Measurements from ENCODE around the gene PRKG1.

The PRKG1 gene

DNA sequence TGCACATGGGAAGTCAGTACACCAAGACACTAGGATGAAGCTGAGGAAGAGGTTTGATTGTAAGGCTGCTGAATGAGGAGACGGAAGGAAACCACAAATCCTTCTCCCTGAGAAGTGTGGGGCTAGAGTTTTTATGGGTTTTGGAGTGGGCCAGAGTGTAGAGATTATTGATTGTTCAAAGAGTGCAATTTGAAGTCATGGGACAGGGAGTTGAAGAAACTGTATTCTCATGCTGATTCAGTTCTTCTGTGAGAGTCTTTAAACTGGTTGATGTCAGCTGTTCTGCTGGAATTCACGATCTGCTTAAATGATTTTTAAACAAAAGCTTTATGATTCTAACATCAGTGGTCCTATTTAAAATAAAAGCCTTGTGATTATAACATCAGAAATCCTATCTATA is 533.9 kb downstream of the PRKG1 start:
- TF ChIP-seq, protein P1, sequence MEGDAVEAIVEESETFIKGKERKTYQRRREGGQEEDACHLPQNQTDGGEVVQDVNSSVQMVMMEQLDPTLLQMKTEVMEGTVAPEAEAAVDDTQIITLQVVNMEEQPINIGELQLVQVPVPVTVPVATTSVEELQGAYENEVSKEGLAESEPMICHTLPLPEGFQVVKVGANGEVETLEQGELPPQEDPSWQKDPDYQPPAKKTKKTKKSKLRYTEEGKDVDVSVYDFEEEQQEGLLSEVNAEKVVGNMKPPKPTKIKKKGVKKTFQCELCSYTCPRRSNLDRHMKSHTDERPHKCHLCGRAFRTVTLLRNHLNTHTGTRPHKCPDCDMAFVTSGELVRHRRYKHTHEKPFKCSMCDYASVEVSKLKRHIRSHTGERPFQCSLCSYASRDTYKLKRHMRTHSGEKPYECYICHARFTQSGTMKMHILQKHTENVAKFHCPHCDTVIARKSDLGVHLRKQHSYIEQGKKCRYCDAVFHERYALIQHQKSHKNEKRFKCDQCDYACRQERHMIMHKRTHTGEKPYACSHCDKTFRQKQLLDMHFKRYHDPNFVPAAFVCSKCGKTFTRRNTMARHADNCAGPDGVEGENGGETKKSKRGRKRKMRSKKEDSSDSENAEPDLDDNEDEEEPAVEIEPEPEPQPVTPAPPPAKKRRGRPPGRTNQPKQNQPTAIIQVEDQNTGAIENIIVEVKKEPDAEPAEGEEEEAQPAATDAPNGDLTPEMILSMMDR (IDR thresholded peaks at IDR 0.05; ENCODE audit: insufficient read depth, low read depth, low read length, missing control alignments) = no peak
- DNase-seq (ENCODE audit: low read depth) = no peak
- H3K4me3 ChIP-seq (ENCODE audit: low read depth, low read length) = no peak overlapping the region

DNA sequence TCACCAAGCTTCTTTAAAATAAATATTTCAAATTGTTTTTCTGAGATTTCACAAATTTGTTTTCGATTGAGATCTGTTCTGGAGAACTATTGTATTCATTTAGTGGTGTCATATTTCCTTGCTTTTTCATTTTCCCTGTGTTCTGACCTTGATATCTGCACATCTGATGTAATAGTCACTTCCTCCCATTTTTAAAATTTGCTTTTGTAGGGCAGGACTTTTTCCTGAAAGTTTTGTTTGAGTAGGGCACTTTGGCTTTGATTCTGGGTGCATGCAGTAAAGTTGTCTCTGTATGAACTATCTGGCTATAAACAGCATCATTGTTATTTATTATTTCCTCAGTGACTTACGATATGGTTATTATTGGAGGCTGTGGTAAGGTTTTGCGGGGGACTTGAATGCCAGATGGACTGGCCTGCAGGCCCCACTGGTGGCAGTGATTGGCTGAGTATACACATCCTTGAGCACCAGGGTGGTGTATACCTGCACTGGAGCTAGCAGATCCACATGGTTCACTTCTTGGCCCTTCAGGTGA is 541.5 kb downstream of the PRKG1 start:
- no peak for DNase-seq (ENCODE audit: low read depth)
- no peak overlapping the region for H3K4me3 ChIP-seq (ENCODE audit: low read depth, low read length)
- TF ChIP-seq, protein P1 (IDR thresholded peaks at IDR 0.05; ENCODE audit: insufficient read depth, low read depth, low read length, missing control alignments) = no peak

DNA sequence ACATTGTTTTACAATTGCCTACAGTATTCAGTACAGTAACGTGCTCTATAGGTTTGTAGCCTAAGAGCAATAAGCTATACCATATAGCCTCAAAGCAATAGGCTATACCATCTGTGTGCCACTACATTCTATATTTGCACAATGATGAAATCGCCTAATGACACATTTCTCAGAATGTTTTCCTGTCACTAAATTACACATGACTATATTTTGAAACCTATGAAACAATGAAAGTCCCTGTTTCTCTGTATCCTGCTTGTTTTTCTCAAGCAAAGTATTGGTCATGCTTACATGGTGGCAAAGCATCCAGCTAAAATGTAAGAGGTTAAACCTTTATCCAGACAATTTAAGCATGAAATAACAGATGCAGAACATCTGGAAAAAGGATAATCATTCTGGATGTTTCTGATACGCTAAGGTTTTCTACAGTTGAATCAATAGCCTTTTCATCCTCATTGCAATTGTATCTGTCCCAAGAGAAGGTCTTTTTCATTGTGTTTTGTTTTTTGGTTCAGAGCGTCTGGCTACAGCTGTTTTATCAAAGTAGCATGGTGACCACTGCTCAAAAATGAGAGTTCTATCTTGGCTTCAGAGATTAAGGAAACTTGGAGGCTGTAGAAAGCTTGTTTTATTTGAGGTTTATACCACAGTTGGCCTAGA is 543.4 kb downstream of the PRKG1 start:
- H3K4me3 ChIP-seq (ENCODE audit: low read depth, low read length) = no peak overlapping the region
- DNase-seq (ENCODE audit: low read depth) = no peak
- TF ChIP-seq, protein P1 (IDR thresholded peaks at IDR 0.05; ENCODE audit: insufficient read depth, low read depth, low read length, missing control alignments) = no peak

DNA sequence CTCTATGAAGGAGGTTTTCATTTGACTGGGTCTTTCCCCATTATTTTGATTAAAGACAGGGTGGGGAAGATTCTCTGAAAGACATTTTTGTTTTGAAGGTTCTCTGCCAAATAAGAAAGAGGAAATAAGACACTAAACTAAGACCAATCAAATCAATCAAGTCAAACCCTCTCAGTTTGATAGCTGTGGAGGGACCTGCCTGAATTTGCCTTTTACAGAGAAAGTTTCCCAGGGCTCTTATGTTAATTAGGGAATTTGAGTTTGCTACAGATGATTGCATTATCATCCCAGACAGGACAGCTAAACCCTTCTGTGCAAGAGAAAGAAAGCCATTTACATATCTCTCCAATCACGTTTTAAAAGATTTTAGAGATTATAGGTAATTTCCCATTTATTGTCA is 545.1 kb downstream of the PRKG1 start:
- TF ChIP-seq, protein P1 (IDR thresholded peaks at IDR 0.05; ENCODE audit: insufficient read depth, low read depth, low read length, missing control alignments) = no peak
- peak; percentile 3 for DNase-seq (ENCODE audit: low read depth)
- H3K4me3 ChIP-seq (ENCODE audit: low read depth, low read length) = no peak overlapping the region

DNA sequence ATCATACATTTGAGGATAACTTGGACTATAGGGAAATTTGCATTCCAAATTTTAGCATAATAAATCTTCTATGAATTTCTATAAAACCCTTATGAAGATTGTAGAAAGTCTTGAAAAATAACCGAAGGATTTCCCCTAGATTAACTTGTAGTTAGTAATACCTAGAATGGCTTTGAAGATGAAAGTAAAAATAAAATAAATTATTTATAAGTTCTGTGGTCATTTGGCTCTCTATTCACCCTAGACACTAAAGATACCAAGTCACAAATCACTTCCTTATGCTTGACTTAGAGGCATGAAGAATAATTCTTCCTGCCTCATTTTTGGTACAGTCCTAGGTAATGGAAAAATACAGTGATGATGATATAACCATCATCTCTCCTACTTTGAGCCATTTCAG is 545.8 kb downstream of the PRKG1 start:
- TF ChIP-seq, protein P1 (IDR thresholded peaks at IDR 0.05; ENCODE audit: insufficient read depth, low read depth, low read length, missing control alignments) = no peak
- DNase-seq (ENCODE audit: low read depth) = peak; percentile 9
- H3K4me3 ChIP-seq (ENCODE audit: low read depth, low read length) = no peak overlapping the region

DNA sequence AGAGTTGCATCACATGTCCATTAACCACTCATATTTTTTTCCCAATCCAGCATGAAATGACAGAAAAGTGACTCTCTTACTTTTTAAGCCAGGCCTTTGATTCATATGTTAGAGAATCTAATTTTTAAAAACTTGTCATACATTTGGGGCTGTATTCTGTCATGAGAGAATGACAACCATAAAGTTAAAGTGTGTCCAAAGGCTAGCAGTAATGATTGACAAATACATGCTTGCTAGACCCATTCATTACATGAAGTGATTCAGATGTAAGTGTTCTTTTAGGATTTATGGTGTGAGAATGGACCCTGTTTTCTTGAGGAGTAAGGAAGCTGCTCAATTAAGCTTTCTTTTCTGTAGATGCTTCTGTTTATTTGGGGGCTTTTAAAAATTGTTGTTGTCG is 549.7 kb downstream of the PRKG1 start:
- TF ChIP-seq, protein P1 (IDR thresholded peaks at IDR 0.05; ENCODE audit: insufficient read depth, low read depth, low read length, missing control alignments) = no peak
- DNase-seq (ENCODE audit: low read depth) = no peak

More for the DNA sequence above, 549.7 kb downstream of the PRKG1 start:
- no peak overlapping the region for H3K4me3 ChIP-seq (ENCODE audit: low read depth, low read length)
